HEK293 (cell line): ENCODE results near the gene RAB17.
A peak's percentile ranks its signal among the peaks of the same experiment; 100 is the strongest.

Experiments
- CTCF ChIA-PET: fragments of 350-600 bp; formaldehyde crosslinking; extraction: SDS; loops from one replicate; lab custom pipeline; 2021; ENCODE audit warnings: antibody characterized with exemption; lab: Yijun Ruan, JAX
- POLR2A ChIA-PET: fragments of 300-600 bp; formaldehyde crosslinking; extraction: SDS; loops from one replicate; lab custom pipeline; 2020; ENCODE audit warnings: antibody characterized with exemption, inconsistent platforms; lab: Yijun Ruan, JAX
- H3K27ac ChIP-seq: fragments of 200-500 bp; sonication (Bioruptor generic); 2 replicates; pipeline ENCODE4 v1.5.1; 2014; ENCODE audit warnings: low read depth, low read length, control low read depth, inconsistent platforms; ENCODE audit errors: extremely low read depth
- H3K36me3 ChIP-seq, 2 experiments: fragments of 200-500 bp in 1 of 2; sonication (Bioruptor generic) in 1 of 2; 1 replicate in 1 of 2; 2 replicates in 1 of 2; pipeline ENCODE4 v1.5.1; 2014 to 2017; ENCODE audit warnings: inconsistent platforms in 2 of 2, low read length in 2 of 2; ENCODE audit not compliant: control insufficient read depth in 2 of 2, insufficient read depth in 1 of 2
- H3K4me1 ChIP-seq: fragments of 200-500 bp; sonication (Bioruptor generic); 2 replicates; pipeline ENCODE4 v1.5.1; 2014; ENCODE audit warnings: mild to moderate bottlenecking, low read length, inconsistent platforms; ENCODE audit not compliant: control insufficient read depth, insufficient read depth
- H3K4me3 ChIP-seq: 2 replicates; pipeline ENCODE4 v1.5.1; 2011; ENCODE audit warnings: low read depth, mild to moderate bottlenecking, control low read depth, low read length, moderate library complexity
- H3K9me3 ChIP-seq: fragments of 200-500 bp; sonication (Bioruptor generic); 2 replicates; pipeline ENCODE4 v1.5.1; 2014; ENCODE audit warnings: low read depth, low read length, inconsistent platforms; ENCODE audit not compliant: control insufficient read depth, insufficient read depth
- EGR2 ChIP-seq: fragments of 450-650 bp; formaldehyde crosslinking; IDR thresholded peaks from 2 replicates; pipeline ENCODE4 v1.5.1; 2016; ENCODE audit warnings: low read depth, missing biosample characterization, missing genetic modification characterization
- HOXA7 ChIP-seq: sonication (generic); formaldehyde crosslinking; IDR thresholded peaks from 2 replicates; pipeline ENCODE4 v1.8.1; 2022; ENCODE audit warnings: missing genetic modification reagents, borderline replicate concordance
- KLF10 ChIP-seq: fragments of 450-650 bp; IDR thresholded peaks from 2 replicates; pipeline ENCODE4 v1.5.1; 2018; ENCODE audit warnings: missing biosample characterization, mild to moderate bottlenecking, missing genetic modification characterization
- PRDM4 ChIP-seq: fragments of 450-650 bp; formaldehyde crosslinking; IDR thresholded peaks from 2 replicates; pipeline ENCODE4 v1.5.1; 2017; ENCODE audit warnings: missing biosample characterization, missing genetic modification characterization
- ZFHX2 ChIP-seq: fragments of 450-650 bp; formaldehyde crosslinking; conservative IDR thresholded peaks from 2 replicates; pipeline ENCODE4 v1.5.1; 2016; ENCODE audit warnings: missing biosample characterization, missing genetic modification characterization
- ZNF266 ChIP-seq: fragments of 450-650 bp; formaldehyde crosslinking; IDR thresholded peaks from 2 replicates; pipeline ENCODE4 v1.5.1; 2016; ENCODE audit warnings: missing biosample characterization, missing genetic modification characterization, low read depth
- ZNF354C ChIP-seq: fragments of 450-650 bp; formaldehyde crosslinking; IDR thresholded peaks from 2 replicates; pipeline ENCODE4 v1.5.1; 2016; ENCODE audit warnings: missing biosample characterization, missing genetic modification characterization, low read depth, borderline replicate concordance
- ZNF423 ChIP-seq: fragments of 450-650 bp; formaldehyde crosslinking; IDR thresholded peaks from 2 replicates; pipeline ENCODE4 v1.5.1; 2016; ENCODE audit warnings: missing biosample characterization, missing genetic modification characterization
- ZNF518A ChIP-seq: fragments of 450-650 bp; formaldehyde crosslinking; conservative IDR thresholded peaks from 2 replicates; pipeline ENCODE4 v1.5.1; 2016; ENCODE audit warnings: low read depth, missing biosample characterization, missing genetic modification characterization
- ZSCAN5A ChIP-seq: fragments of 450-650 bp; formaldehyde crosslinking; IDR thresholded peaks from 2 replicates; pipeline ENCODE4 v1.5.1; 2016; ENCODE audit warnings: missing biosample characterization, missing genetic modification characterization

RAB17 gene

GRCh38 chr2:237585590-237586221 lies 4.8 kb downstream of the RAB17 start:
- H3K9me3 ChIP-seq: no peaks in the 10 kb centered on the region
- no peak for TF ChIP-seq ZNF266 (tag by site-specific recombination)
- no peak for TF ChIP-seq PRDM4 (tag by site-specific recombination)
- TF ChIP-seq HOXA7: no peak
- no peak for TF ChIP-seq ZNF518A (tag by site-specific recombination)
- TF ChIP-seq, all 188 proteins: peak for 0
- Histone ChIP-seq H3K4me1 (no peaks in the 10 kb centered on the region), H3K4me3 (no peak overlapping the region), H3K27ac (no peak overlapping the region), H3K36me3 (no peaks in the 10 kb centered on the region)
- CTCF ChIA-PET: interaction anchor here (0.6 to 2.2 kb wide), 6 partner anchors 14 to 273 kb away, joined by 3 to 11 read pairs (median 5); no protein-coding TSS in a partner anchor
- POLR2A ChIA-PET: no interaction called here

- CTCF ChIA-PET: interaction anchor here (0.7 to 0.9 kb wide), 3 partner anchors 11 to 170 kb away, joined by 3 to 4 read pairs (median 3); no protein-coding TSS in a partner anchor
- no peaks in the 10 kb centered on the region for H3K36me3 ChIP-seq
- no peak overlapping the region for H3K4me3 ChIP-seq
- TF ChIP-seq ZNF423 (tag by site-specific recombination) (no peak), ZNF354C (no peak), KLF10 (no peak), EGR2 (peak; percentile 71), ZSCAN5A (no peak), ZFHX2 (tag by site-specific recombination) (peak; percentile 56)
- no peaks in the 10 kb centered on the region for H3K9me3 ChIP-seq
- POLR2A ChIA-PET: no interaction called here
- H3K4me1 ChIP-seq: no peaks in the 10 kb centered on the region
- H3K27ac ChIP-seq: no peak overlapping the region
Measured at GRCh38 chr2:237583385-237584295, 6.9 kb downstream of the RAB17 start.
